Measurements from ENCODE around the gene LDAH.

- TF ChIP-seq, protein P1, sequence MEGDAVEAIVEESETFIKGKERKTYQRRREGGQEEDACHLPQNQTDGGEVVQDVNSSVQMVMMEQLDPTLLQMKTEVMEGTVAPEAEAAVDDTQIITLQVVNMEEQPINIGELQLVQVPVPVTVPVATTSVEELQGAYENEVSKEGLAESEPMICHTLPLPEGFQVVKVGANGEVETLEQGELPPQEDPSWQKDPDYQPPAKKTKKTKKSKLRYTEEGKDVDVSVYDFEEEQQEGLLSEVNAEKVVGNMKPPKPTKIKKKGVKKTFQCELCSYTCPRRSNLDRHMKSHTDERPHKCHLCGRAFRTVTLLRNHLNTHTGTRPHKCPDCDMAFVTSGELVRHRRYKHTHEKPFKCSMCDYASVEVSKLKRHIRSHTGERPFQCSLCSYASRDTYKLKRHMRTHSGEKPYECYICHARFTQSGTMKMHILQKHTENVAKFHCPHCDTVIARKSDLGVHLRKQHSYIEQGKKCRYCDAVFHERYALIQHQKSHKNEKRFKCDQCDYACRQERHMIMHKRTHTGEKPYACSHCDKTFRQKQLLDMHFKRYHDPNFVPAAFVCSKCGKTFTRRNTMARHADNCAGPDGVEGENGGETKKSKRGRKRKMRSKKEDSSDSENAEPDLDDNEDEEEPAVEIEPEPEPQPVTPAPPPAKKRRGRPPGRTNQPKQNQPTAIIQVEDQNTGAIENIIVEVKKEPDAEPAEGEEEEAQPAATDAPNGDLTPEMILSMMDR (conservative IDR thresholded peaks at IDR 0.05; ENCODE audit: low read depth, low read length): no peak
- no peak for TF ChIP-seq EZH2 (IDR thresholded peaks at IDR 0.05; ENCODE audit: low read length, unreplicated experiment)
- TF ChIP-seq EZH2phosphoT487 (IDR thresholded peaks at IDR 0.05; ENCODE audit: borderline replicate concordance, low read length): no peak
Observed at GRCh38 chr2:20645761-20646160, 177.1 kb downstream of the LDAH start.
